ENCODE results near the gene ZNF76.

Gene ZNF76

GRCh38 chr6:35234901-35235300, 24.6 kb upstream of the ZNF76 start:
- H3K27ac ChIP-seq (ENCODE audit: poor library complexity, severe bottlenecking), result no peak overlapping the region

GRCh38 chr6:35236223-35236622, 23.3 kb upstream of the ZNF76 start:
- DNase-seq (ENCODE audit: low spot score) (no peak), ATAC-seq (ENCODE audit: low read depth) (no peak)
- Histone ChIP-seq H3K4me1 (ENCODE audit: insufficient read depth, poor library complexity, severe bottlenecking) (no peaks in the 10 kb centered on the region), H3K4me3 (ENCODE audit: severe bottlenecking) (no peak overlapping the region), H3K9me3 (ENCODE audit: severe bottlenecking) (no peaks in the 10 kb centered on the region), H3K27ac (ENCODE audit: poor library complexity, severe bottlenecking) (no peak overlapping the region), H3K27me3 (ENCODE audit: insufficient read depth, poor library complexity, severe bottlenecking) (no peaks in the 10 kb centered on the region), H3K36me3 (ENCODE audit: low read depth) (no peaks in the 10 kb centered on the region)
- TF ChIP-seq CTCF (IDR thresholded peaks at IDR 0.05; ENCODE audit: poor library complexity, severe bottlenecking), result no peak

More at GRCh38 chr6:35234901-35235300, 24.6 kb upstream of the ZNF76 start:
- TF ChIP-seq CTCF (IDR thresholded peaks at IDR 0.05; ENCODE audit: poor library complexity, severe bottlenecking), result no peak
- Histone ChIP-seq H3K4me3 (ENCODE audit: severe bottlenecking) (no peak overlapping the region), H3K4me1 (ENCODE audit: insufficient read depth, poor library complexity, severe bottlenecking) (no peaks in the 10 kb centered on the region), H3K27me3 (ENCODE audit: insufficient read depth, poor library complexity, severe bottlenecking) (no peaks in the 10 kb centered on the region), H3K9me3 (ENCODE audit: severe bottlenecking) (no peaks in the 10 kb centered on the region), H3K36me3 (ENCODE audit: low read depth) (no peaks in the 10 kb centered on the region)
- DNase-seq (ENCODE audit: low spot score), result no peak
- ATAC-seq (ENCODE audit: low read depth), result no peak

- Histone ChIP-seq H3K36me3 (ENCODE audit: low read depth) (no peaks in the 10 kb centered on the region), H3K4me3 (ENCODE audit: severe bottlenecking) (no peak overlapping the region), H3K27ac (ENCODE audit: poor library complexity, severe bottlenecking) (no peak overlapping the region), H3K9me3 (ENCODE audit: severe bottlenecking) (no peaks in the 10 kb centered on the region), H3K4me1 (ENCODE audit: insufficient read depth, poor library complexity, severe bottlenecking) (no peaks in the 10 kb centered on the region), H3K27me3 (ENCODE audit: insufficient read depth, poor library complexity, severe bottlenecking) (no peaks in the 10 kb centered on the region)
- no peak for TF ChIP-seq CTCF (IDR thresholded peaks at IDR 0.05; ENCODE audit: poor library complexity, severe bottlenecking)
- no peak for DNase-seq (ENCODE audit: low spot score)
- no peak for ATAC-seq (ENCODE audit: low read depth)
Observed at GRCh38 chr6:35237476-35237875, 22.1 kb upstream of the ZNF76 start.

- H3K4me3 ChIP-seq (ENCODE audit: severe bottlenecking), result no peak overlapping the region
- DNase-seq (ENCODE audit: low spot score) (no peak), ATAC-seq (ENCODE audit: low read depth) (no peak)
- H3K27ac ChIP-seq (ENCODE audit: poor library complexity, severe bottlenecking), result no peak overlapping the region
- H3K4me1 ChIP-seq (ENCODE audit: insufficient read depth, poor library complexity, severe bottlenecking), result no peaks in the 10 kb centered on the region
- no peaks in the 10 kb centered on the region for H3K27me3 ChIP-seq (ENCODE audit: insufficient read depth, poor library complexity, severe bottlenecking)
- H3K36me3 ChIP-seq (ENCODE audit: low read depth), result no peaks in the 10 kb centered on the region
- no peak for TF ChIP-seq CTCF (IDR thresholded peaks at IDR 0.05; ENCODE audit: poor library complexity, severe bottlenecking)
- H3K9me3 ChIP-seq (ENCODE audit: severe bottlenecking), result no peaks in the 10 kb centered on the region
Observed at GRCh38 chr6:35238843-35239289, 20.7 kb upstream of the ZNF76 start.

- Histone ChIP-seq H3K27ac (ENCODE audit: poor library complexity, severe bottlenecking) (no peak overlapping the region), H3K36me3 (ENCODE audit: low read depth) (no peaks in the 10 kb centered on the region), H3K4me1 (ENCODE audit: insufficient read depth, poor library complexity, severe bottlenecking) (no peaks in the 10 kb centered on the region), H3K4me3 (ENCODE audit: severe bottlenecking) (no peak overlapping the region), H3K9me3 (ENCODE audit: severe bottlenecking) (no peaks in the 10 kb centered on the region), H3K27me3 (ENCODE audit: insufficient read depth, poor library complexity, severe bottlenecking) (no peaks in the 10 kb centered on the region)
- ATAC-seq (ENCODE audit: low read depth) (no peak), DNase-seq (ENCODE audit: low spot score) (no peak)
- TF ChIP-seq CTCF (IDR thresholded peaks at IDR 0.05; ENCODE audit: poor library complexity, severe bottlenecking), result no peak
Observed at GRCh38 chr6:35239581-35239980, 20.0 kb upstream of the ZNF76 start.
